K562 (cell line): ENCODE data around the gene RAB3IP. TPM values are rescaled to one million over a fixed set of nuclear protein-coding genes. Genes with fewer than 3 reads are reported as not detected.

Experiments used
- ATAC-seq: fragments of 200-7000 bp; cut with Tn5 transposase; 3 replicates; pipeline ENCODE4 v1.9.1; 2020; ENCODE audit warnings: moderate library complexity
- BruUV-seq: library from RNA; stranded (reverse); fragments of 400-500 nt; replicated peaks from 2 replicates; lab custom pipeline; 2021; lab: Mats Ljungman, UMichigan
- CTCF ChIA-PET: fragments of 300-600 bp; formaldehyde crosslinking; extraction: SDS; loops from one replicate; lab custom pipeline; 2021; ENCODE audit warnings: low intra/inter-chr PET ratio; lab: Yijun Ruan, JAX
- POLR2A ChIA-PET: fragments of 300-600, 350-650 bp; sonication (Branson Sonifier 250); formaldehyde crosslinking; extraction: SDS; loops from one replicate; lab custom pipeline; 2021; ENCODE audit warnings: antibody characterized with exemption, inconsistent platforms; lab: Yijun Ruan, JAX
- DNase-seq, 4 experiments: peaks; one replicate each; pipeline versions ENCODE4 v3.0.0 to v3.0.0-alpha.2; 2011 to 2018; ENCODE audit warnings: low spot score in 3 of 4, mixed read lengths in 3 of 4; ENCODE audit errors: extremely low read depth in 1 of 4
- FAIRE-seq: peaks from 2 replicates; lab custom pipeline; 2011; peaks lifted over from hg19 to GRCh38; lab: Jason Lieb, UNC
- H2AFZ ChIP-seq: 2 replicates; pipeline ENCODE4 v1.6.0; 2011; ENCODE audit warnings: low read depth, low read length, control low read depth, inconsistent platforms
- H3K27ac ChIP-seq: fragments of 200-600 bp; 3 replicates; pipeline ENCODE4 v1.8.0; 2011; ENCODE audit warnings: low read depth, mild to moderate bottlenecking, control low read depth, inconsistent platforms, low read length, moderate library complexity, mixed read lengths; ENCODE audit errors: extremely low read depth
- H3K27me3 ChIP-seq, 2 experiments: fragments of 300-600 bp in 1 of 2; 2 replicates in 1 of 2; 3 replicates in 1 of 2; pipeline versions ENCODE4 v1.6.0 to v1.8.0; 2011; ENCODE audit warnings: inconsistent platforms in 2 of 2, low read length in 2 of 2, mild to moderate bottlenecking in 1 of 2, mixed read lengths in 1 of 2, moderate library complexity in 1 of 2; ENCODE audit not compliant: control insufficient read depth in 2 of 2, insufficient read depth in 2 of 2
- H3K36me3 ChIP-seq: fragments of 300-600 bp; 3 replicates; pipeline ENCODE4 v1.8.0; 2011; ENCODE audit warnings: mild to moderate bottlenecking, low read length, inconsistent platforms; ENCODE audit not compliant: control insufficient read depth, insufficient read depth
- H3K4me1 ChIP-seq, 2 experiments: fragments of 200-600 bp in 1 of 2; replicated peaks in 1 of 2; 2 replicates in 1 of 2; 3 replicates in 1 of 2; pipeline versions ENCODE4 v1.5.1 to v1.8.0; 2011; ENCODE audit warnings: inconsistent platforms in 2 of 2, low read length in 2 of 2, mild to moderate bottlenecking in 1 of 2, mixed read lengths in 1 of 2, moderate library complexity in 1 of 2; ENCODE audit not compliant: control insufficient read depth in 2 of 2, insufficient read depth in 2 of 2
- H3K4me2 ChIP-seq: 2 replicates; pipeline ENCODE4 v1.6.1; 2011; ENCODE audit warnings: low read length, control low read depth, inconsistent platforms, mixed read lengths; ENCODE audit not compliant: insufficient read depth
- H3K4me3 ChIP-seq: fragments of 200-600 bp; sonication (generic), shearing (Covaris generic); 2 replicates; pipeline ENCODE4 v1.5.1; 2016; ENCODE audit warnings: control low read depth, inconsistent platforms
- H3K79me2 ChIP-seq: fragments of 200-600 bp; 3 replicates; pipeline ENCODE4 v1.8.0; 2011; ENCODE audit warnings: low read length, inconsistent platforms; ENCODE audit not compliant: control insufficient read depth, insufficient read depth
- H3K9ac ChIP-seq, 2 experiments: 2 replicates each; pipeline versions ENCODE4 v1.6.0 to v1.6.1; 2011; ENCODE audit warnings: low read depth in 2 of 2, low read length in 2 of 2, control low read depth in 1 of 2, inconsistent platforms in 1 of 2, mild to moderate bottlenecking in 1 of 2, mixed read lengths in 1 of 2; ENCODE audit not compliant: insufficient read depth in 1 of 2
- H3K9me1 ChIP-seq: one replicate; pipeline ENCODE4 v1.6.0; 2011; ENCODE audit warnings: inconsistent platforms, mild to moderate bottlenecking, low read length, moderate library complexity; ENCODE audit not compliant: control insufficient read depth, insufficient read depth
- H3K9me3 ChIP-seq: replicated peaks from 2 replicates; pipeline ENCODE4 v1.5.1; 2011; ENCODE audit warnings: low read depth, low read length, inconsistent platforms; ENCODE audit not compliant: control insufficient read depth, insufficient read depth
- H4K20me1 ChIP-seq: replicated peaks from 2 replicates; pipeline ENCODE4 v1.6.1; 2011; ENCODE audit warnings: low read length, inconsistent platforms, mixed read lengths; ENCODE audit not compliant: control insufficient read depth, insufficient read depth
- CXXC5 ChIP-seq: fragments of 250-450 bp; sonication (Bioruptor Pico); IDR thresholded peaks from 2 replicates; pipeline ENCODE4 v1.8.0; 2022; ENCODE audit warnings: inconsistent platforms, mild to moderate bottlenecking, moderate library complexity
- EHMT2 ChIP-seq: fragments of 450-650 bp; IDR thresholded peaks from 2 replicates; pipeline ENCODE4 v1.6.1; 2018; ENCODE audit warnings: antibody characterized with exemption
- GTF3C2 ChIP-seq: IDR thresholded peaks from 3 replicates; pipeline ENCODE4 v1.6.1; 2011; ENCODE audit warnings: borderline replicate concordance, mild to moderate bottlenecking, moderate library complexity; ENCODE audit not compliant: insufficient read length; ENCODE audit errors: extremely low read depth
- JUND ChIP-seq, 2 experiments: IDR thresholded peaks; 2 replicates in 1 of 2; 3 replicates in 1 of 2; pipeline ENCODE4 v1.6.1; 2011; ENCODE audit warnings: borderline replicate concordance in 2 of 2, low read depth in 2 of 2, low read length in 2 of 2, improper control_type of control experiment in 1 of 2, missing biosample characterization in 1 of 2, missing genetic modification characterization in 1 of 2, missing genetic modification reagents in 1 of 2
- PHB ChIP-seq: fragments of 250-450 bp; sonication (Bioruptor Pico); IDR thresholded peaks from 2 replicates; pipeline ENCODE4 v1.5.0; 2021
- STAT6 ChIP-seq: sonication (generic); formaldehyde crosslinking; IDR thresholded peaks from 2 replicates; pipeline ENCODE4 v1.8.1; 2023; ENCODE audit warnings: mild to moderate bottlenecking, missing genetic modification reagents
- ZNF766 ChIP-seq: fragments of 200-800 bp; sonication (Bioruptor generic); conservative IDR thresholded peaks from 2 replicates; pipeline ENCODE4 v1.6.1; 2016; ENCODE audit warnings: missing genetic modification characterization, missing compliant biosample characterization
- ZNF830 ChIP-seq: fragments of 250-450 bp; sonication (Bioruptor Pico); IDR thresholded peaks from 2 replicates; pipeline ENCODE4 v1.5.0; 2021; ENCODE audit warnings: mild to moderate bottlenecking
- WGBS: fragments of 100-300 bp; shearing (Covaris generic); methylation state at CpG from one replicate; pipeline ENCODE4 v1.1.6; 2016; ENCODE audit warnings: low coverage, mixed read lengths; ENCODE audit not compliant: insufficient coverage; ENCODE audit errors: missing lambda C conversion rate; 5-methylcytosine and 5-hydroxymethylcytosine counted together
- in situ Hi-C: fragments of 300-500 bp; cut with MboI; formaldehyde crosslinking; loops from 4 replicates; pipeline ENCODE4 v1.15.0; 2018; ENCODE audit warnings: inconsistent platforms, mixed read lengths
- intact Hi-C: fragments of 100-400 bp; cut with micrococcal nuclease; formaldehyde crosslinking; loops from 2 replicates; pipeline ENCODE4 v1.14.2; 2022
- polyA plus RNA-seq, 8 experiments: library from polyadenylated mRNA; depleted of rRNA in 4 of 8; stranded (reverse) in 5 of 8; unstranded in 3 of 8; fragments of >200 nt; fragmentation: Nextera tagmentation in 2 of 8; fragmentation: Illumina TruSeq in 1 of 8; extraction: Ambion mirVana in 2 of 8; extraction: Trizol in 1 of 8; gene quantifications; 2 replicates each; pipeline versions ENCODE4 v1.2.1 to v1.2.3, GENCODE V29; 2011 to 2014; ENCODE audit warnings: inconsistent platforms in 1 of 8, missing spikeins in 1 of 8
- total RNA-seq, 7 experiments: library from RNA; depleted of rRNA in 6 of 7; stranded (reverse); fragments of >200 nt in 6 of 7; fragmentation: Illumina TruSeq in 2 of 7; extraction: Trizol in 2 of 7; gene quantifications; 2 replicates each; pipeline versions ENCODE4 v1.2.1 to v1.2.3, GENCODE V29; 2011 to 2021; ENCODE audit warnings: low replicate concordance in 1 of 7

The RAB3IP gene
- total and polyA plus RNA-seq, 9 of the 15 experiments (the other 6 are each of a cell fraction or from before 2014, with no cell fraction given): 5.6 to 25.5 (median 11.3) TPM

GRCh38 chr12:69714542-69714941 lies 24.1 kb upstream of the RAB3IP start:
- Histone ChIP-seq H3K4me1 (no peaks in the 10 kb centered on the region), H3K79me2 (no peaks in the 10 kb centered on the region), H3K9ac (no peak overlapping the region), H3K27ac (no peak overlapping the region), H3K4me3 (no peak overlapping the region), H3K9me1 (no peaks in the 10 kb centered on the region), H2AFZ (no peak overlapping the region), H3K9me3 (no peaks in the 10 kb centered on the region), H4K20me1 (no peaks in the 10 kb centered on the region), H3K36me3 (no peaks in the 10 kb centered on the region), H3K27me3 (peaks cover 0 to 3% of the 10 kb centered on the region in 2 experiments; a peak in 3 of 5 replicates), H3K4me2 (no peak overlapping the region)
- ChIA-PET POLR2A (interaction anchor here (1.1 kb wide), 1 partner anchor 8 kb away, joined by 3 read pairs; no protein-coding TSS in a partner anchor), CTCF (no interaction called here)
- FAIRE-seq (no peak), DNase-seq (no peak), ATAC-seq (no peak)
- BruUV-seq: no TSS peak
- intact Hi-C loops: no loop called here
- in situ Hi-C loops: no loop called here
- TF ChIP-seq EHMT2 (no peak), STAT6 (CRISPR knock-in tag) (no peak), CXXC5 (CRISPR knock-in tag) (no peak), PHB (CRISPR knock-in tag) (no peak), GTF3C2 (no peak), ZNF766 (CRISPR knock-in tag) (peak; percentile 72), ZNF830 (CRISPR knock-in tag) (no peak), JUND (IDR thresholded peaks at IDR 0.05; ENCODE audit: borderline replicate concordance, low read depth, low read length) (no peak), JUND (tag; IDR thresholded peaks at IDR 0.05; ENCODE audit: borderline replicate concordance, low read depth, low read length) (no peak)
- 2% methylated on average over 3 of the region's 3 CpGs for WGBS
